ENCODE data around the gene EP400.
"Not testable (repeated sequence)": the region's sequence is repeated elsewhere in the genome, so short reads cannot be mapped to it uniquely, and the experiment has no call there.

Gene EP400

GRCh38 chr12:132095520-132096409 is 146.0 kb downstream of the EP400 start:
- no peak for DNase-seq

DNA sequence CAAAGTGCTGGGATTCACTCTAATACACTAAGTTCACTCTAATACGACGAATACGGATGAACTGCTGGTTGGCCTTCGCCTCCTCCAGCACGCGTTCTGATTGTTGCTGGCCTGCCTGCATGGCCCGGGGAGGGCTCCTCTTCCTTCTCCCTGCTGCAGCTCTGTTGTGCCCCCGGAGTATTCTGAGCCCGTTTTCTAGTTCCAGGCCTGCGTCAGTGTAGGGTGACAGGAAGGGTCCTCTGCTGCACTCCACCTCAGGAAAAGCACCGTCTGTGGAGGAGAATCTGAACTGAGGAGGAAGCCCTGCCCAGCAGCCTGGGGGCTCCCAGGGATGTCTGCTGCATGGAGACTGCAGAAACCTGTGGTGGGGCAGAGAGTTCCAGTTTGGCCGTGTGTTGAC is 150.0 kb downstream of the EP400 start:
- DNase-seq: no peak

DNA sequence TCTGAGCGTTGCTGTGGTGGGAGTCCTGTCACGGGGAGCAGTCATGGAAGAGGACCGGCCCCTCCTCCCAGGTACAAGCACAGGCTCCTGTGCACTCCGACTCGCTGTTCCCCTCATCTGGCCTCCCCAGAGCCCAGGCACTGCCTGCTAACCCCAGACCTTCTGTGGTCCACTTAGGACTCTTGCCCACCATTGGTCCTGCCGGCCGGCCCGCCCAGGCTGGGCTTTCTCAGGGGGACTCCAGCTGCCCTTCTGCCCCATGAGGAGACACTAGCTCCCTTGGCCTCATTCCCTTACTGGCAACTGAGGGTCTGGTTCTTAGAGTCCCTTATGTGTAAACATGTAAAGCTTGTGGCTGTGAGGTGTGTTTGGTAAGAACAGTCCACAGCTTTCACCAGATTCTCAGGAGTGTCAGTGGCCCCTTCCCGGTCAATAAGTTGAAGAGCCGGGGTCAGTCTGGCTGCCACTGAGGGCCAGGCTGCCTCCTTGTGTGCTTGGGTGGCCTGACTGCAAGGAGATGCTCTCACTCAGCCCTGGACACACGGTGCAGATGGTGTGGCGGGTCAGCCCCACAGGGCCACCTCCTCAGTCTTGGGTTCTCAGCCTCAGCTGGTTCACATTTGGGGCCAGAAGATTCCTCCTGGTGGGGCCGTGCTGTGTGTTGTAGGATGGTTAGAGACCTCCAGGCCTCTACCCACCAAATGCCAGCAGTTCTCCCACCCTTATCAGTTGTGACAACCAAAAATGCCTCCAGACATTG is 150.7 kb downstream of the EP400 start:
- no peak for DNase-seq

DNA sequence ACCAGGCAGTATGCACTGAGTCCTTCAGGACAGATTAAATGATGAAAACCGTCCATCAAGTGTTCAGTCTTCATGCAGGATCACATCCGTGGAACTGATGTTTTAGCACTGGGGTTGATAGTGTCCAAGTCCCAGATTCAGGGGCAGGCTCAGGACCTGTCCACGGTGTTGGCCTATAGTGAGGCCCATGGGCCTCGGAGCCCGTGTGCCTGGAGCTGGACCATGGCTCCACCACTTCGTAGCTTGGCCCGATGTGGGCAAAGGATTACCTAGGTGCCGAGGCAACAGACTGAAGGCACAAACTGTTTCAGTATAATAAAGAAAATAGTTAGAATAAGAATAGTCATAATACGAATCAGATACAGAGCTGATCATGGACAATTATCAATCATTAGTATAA is 152.6 kb downstream of the EP400 start:
- DNase-seq: no peak

GRCh38 chr12:132103072-132103471 is 153.3 kb downstream of the EP400 start:
- not testable (repeated sequence) for DNase-seq

DNA sequence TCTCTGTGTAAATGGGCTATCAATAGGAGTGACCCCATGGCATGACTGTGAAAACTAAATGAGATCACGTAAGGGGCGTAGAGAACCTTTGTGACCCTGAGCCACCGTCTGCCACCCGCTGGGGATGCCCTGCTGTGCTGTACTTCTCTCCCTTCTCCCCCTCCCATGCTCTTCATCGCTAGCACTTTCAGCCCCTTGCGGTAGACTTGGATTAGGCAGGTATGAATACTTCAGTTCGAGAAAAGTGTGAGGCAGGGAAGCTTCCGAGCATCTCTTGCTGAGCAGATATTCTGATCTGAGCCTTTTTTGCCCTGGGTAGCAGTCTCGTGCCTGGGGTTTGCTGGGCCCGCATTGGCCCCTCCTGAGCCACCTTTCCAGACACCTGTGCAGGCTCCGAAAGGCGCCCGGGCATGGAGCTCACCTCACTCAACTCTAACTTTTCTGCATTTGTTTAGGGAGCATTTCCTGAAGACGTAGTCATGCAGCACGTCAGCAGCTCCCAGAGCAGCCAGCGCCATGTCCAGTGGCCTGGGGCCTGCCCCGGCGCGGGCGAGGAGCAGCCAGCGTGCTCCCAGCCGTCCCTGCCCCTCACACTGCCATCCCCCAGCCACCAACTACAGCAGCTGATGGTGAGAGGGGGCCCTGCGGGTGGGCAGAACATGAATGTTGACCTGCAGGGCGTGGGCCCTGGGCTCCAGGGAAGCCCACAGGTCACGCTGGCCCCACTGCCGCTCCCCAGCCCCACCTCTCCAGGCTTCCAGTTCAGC is 154.0 kb downstream of the EP400 start:
- no peak for DNase-seq

GRCh38 chr12:132105467-132105866 is 155.7 kb downstream of the EP400 start:
- no peak for DNase-seq

DNA sequence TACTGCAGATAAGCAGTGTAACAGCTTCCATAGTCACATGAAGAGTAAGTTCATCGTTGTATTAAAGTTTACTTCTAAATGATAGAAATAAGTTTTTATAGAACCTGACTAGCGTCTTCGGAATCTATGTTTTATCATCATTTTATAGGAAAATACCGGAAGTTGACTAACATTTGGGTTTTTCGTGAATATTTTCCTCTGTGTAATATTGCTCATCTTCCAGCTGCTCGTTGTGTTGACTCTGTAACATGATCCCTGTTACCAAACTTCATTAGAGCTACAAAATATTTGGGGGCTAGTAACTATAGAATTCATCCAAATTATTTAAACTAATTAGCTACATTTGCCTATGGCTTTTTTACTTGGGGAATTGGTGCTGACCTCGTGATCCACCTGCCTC is 157.2 kb downstream of the EP400 start:
- no peak for DNase-seq

DNA sequence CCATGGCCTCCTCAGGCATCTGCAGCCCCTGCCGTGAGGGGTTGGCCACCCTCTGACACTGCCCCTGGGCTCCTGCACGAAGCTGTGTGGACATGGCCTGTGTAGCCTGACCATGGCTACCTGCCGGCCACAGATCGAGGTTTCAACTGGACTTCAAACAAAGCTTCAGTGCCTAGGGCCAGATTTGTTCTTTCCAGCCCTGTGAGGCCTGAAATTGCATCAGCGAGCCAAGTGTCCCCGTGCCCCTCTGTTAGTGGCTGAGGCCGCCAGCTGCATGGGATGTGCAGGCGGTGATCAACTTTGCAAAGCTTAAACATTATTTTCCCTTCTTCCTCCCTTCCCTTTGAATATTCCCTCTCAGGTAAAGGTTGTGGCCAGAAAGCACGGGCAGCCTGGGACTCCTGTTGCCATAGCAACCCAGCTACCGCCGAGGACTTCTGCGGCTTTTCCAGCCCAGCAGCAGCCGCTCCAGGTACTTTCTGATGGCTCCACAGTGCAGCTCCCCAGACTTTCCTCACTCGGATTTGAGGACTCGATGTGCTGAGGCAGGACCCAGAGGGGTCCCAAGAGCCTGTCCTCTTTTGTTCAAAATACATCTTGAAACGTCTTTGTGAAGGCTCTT is 158.6 kb downstream of the EP400 start:
- no peak for DNase-seq

DNA sequence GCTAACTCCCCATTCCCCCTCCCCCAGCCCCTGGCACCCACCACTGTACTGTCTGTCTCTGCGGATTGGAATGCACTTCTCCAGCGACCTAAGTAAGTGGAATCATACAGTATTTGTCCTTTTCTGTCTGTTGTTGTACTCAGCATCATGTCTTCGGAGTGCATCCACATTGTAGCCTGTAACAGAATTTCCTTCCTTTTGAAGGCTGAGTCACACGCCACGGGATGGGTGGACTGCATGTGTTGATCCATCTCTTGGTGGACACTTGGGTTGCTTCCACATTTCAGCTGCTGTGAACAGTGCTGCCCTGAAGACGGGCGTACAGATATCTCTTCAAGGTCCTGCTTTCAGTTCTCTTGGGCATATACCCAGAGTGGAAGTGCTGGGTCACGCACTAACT is 160.0 kb downstream of the EP400 start:
- no peak for DNase-seq

DNA sequence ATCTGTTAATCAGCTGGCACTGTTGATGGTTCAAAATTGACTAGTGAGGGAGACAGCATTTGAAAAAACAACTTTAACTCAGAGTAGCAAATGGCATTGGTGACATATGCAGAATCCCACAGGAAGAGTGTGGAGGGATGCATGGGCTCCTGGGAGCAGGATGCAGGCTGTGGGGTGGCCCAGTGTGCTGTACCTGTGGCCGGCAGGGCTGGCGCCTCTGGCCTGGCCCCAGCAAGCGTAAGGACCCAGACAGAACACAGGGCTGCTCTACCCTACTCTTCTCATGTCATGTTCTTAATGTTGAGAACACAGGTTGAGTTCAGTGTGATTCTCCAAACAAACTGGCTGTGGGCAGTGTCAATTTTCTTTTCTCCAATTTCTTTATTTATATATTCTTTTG is 160.9 kb downstream of the EP400 start:
- no peak for DNase-seq

GRCh38 chr12:132111654-132112304 is 162.0 kb downstream of the EP400 start:
- no peak for DNase-seq

GRCh38 chr12:132114667-132115066 is 164.9 kb downstream of the EP400 start:
- no peak for DNase-seq

DNA sequence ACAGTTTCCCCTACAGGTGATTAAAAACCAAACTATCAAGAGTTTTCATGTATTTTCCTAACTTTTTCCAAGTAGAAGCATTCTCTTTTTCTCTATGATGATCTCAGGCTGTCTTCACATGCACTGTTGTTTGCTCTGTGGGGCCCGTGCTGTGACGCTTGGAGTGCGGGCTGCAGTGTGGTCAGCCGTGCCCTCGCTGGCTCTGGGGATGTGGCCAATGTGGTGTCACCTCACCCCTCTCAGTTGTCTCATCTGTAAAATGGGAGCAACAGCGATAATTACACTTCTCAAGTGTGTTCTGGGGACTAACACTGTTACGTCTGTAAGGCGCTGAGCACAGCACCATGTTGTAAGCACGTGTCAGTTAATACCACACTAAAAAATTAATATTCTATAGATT is 165.8 kb downstream of the EP400 start:
- no peak for DNase-seq

- DNase-seq: no peak
Observed at GRCh38 chr12:132116709-132117557, 167.2 kb downstream of the EP400 start.

DNA sequence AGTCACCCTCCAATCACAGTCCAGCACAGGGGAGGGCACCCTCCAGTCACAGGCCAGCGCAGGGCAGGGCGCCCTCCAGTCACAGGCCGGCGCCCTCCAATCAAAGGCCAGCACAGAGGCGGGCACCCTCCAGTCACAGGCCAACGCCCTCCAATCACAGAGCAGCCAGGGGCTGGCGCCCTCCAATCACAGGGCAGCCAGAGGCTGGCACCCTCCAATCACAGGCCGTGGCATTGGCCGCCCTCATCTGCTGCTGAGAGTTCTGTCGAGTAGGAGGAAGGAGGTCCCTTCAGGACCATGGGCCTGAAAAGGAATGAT is 167.8 kb downstream of the EP400 start:
- DNase-seq: no peak

- no peak for DNase-seq
Observed at GRCh38 chr12:132118876-132119275, 169.1 kb downstream of the EP400 start.

DNA sequence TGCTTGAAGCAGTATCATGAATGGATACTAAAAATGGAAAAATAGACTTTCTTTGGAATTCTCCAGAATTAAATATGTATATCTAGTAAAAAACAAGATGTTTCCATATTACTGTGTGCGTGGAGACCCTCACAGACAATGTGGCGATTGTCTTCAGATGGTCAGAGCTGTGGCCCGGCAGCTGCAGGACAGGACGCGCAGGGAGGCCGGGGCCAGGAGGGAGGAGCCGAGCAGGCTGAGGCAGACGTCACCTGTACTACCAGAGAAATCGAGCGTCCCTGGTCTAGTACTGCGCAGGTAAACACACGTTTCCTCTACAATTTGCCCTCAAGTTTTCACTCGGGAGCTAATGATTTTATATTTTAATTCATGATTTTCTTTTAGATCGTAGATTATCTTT is 171.5 kb downstream of the EP400 start:
- DNase-seq: no peak

- DNase-seq: no peak
Observed at GRCh38 chr12:132123970-132124765, 174.4 kb downstream of the EP400 start.

DNA sequence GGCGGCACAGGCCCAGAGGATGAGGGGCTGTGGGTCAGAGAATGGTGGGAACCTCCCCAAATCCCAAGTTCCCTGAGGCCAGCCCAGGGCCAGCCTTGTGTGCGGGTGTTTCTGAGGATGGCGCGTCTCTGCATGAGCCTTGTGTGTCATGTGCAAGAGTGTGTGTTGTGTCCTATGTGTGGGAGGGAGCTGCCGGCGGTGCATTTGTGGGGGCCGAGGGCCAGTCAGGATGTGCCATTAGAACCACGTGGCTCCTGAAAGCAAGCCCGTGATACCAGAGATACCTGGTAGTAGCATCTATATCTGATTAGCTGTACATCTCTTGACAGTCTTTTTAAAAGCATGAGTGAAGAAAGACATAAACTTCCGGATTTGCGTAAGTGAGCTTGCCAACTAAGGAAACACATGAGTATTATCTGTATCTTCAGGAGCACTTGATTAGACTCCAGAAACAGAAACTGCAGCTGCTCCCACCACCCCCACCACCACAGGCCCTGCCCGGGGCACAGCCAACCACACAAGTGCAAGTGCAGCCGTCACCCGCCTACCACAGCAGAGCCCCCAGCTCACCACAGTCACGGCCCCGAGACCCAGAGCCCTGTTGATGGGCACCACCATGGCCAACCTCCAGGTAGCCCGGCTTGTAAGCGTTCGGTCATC is 175.2 kb downstream of the EP400 start:
- DNase-seq: no peak
